WTC11 (cell line): ENCODE measurements around the gene LYZL2.
"Not testable (repeated sequence)": the region's sequence is repeated elsewhere in the genome, so short reads cannot be mapped to it uniquely, and the experiment has no call there.

ENCODE experiments used
- ATF3 ChIP-seq: sonication (generic); formaldehyde crosslinking; conservative IDR thresholded peaks from 2 replicates; pipeline ENCODE4 v1.8.1; 2022; ENCODE audit warnings: mild to moderate bottlenecking, missing genetic modification reagents
- CREB1 ChIP-seq: sonication (generic); formaldehyde crosslinking; IDR thresholded peaks from 2 replicates; pipeline ENCODE4 v1.8.0; 2023; ENCODE audit warnings: mild to moderate bottlenecking, missing genetic modification reagents
- CTCF ChIP-seq: fragments of 200-600 bp; IDR thresholded peaks from 2 replicates; pipeline ENCODE4 v1.8.0; 2022; ENCODE audit warnings: antibody characterized with exemption
- FOXP1 ChIP-seq: sonication (generic); formaldehyde crosslinking; IDR thresholded peaks from 2 replicates; pipeline ENCODE4 v1.8.0; 2022; ENCODE audit warnings: missing genetic modification reagents, mild to moderate bottlenecking, moderate library complexity, borderline replicate concordance
- GABPB1 ChIP-seq: sonication (generic); formaldehyde crosslinking; IDR thresholded peaks from 2 replicates; pipeline ENCODE4 v1.8.1; 2023; ENCODE audit warnings: mild to moderate bottlenecking, missing genetic modification reagents
- IRF1 ChIP-seq: sonication (generic); formaldehyde crosslinking; IDR thresholded peaks from 2 replicates; pipeline ENCODE4 v1.8.0; 2023; ENCODE audit warnings: missing genetic modification reagents
- JUN ChIP-seq: sonication (generic); formaldehyde crosslinking; IDR thresholded peaks from 2 replicates; pipeline ENCODE4 v1.8.0; 2023; ENCODE audit warnings: mild to moderate bottlenecking, missing genetic modification reagents
- NR3C1 ChIP-seq: sonication (generic); formaldehyde crosslinking; conservative IDR thresholded peaks from 2 replicates; pipeline ENCODE4 v1.8.1; 2023; ENCODE audit warnings: low read depth, mild to moderate bottlenecking, missing genetic modification reagents
- USF2 ChIP-seq: sonication (generic); formaldehyde crosslinking; IDR thresholded peaks from 2 replicates; pipeline ENCODE4 v1.8.1; 2023; ENCODE audit warnings: mild to moderate bottlenecking, missing genetic modification reagents, moderate library complexity
- ZMAT4 ChIP-seq: fragments of 250-450 bp; sonication (Bioruptor Pico); IDR thresholded peaks from 2 replicates; pipeline ENCODE4 v1.9.0; 2021; ENCODE audit warnings: mild to moderate bottlenecking

- TF ChIP-seq CTCF; FOXP1 (CRISPR knock-in tag); CREB1 (CRISPR knock-in tag); GABPB1 (CRISPR knock-in tag); USF2 (CRISPR knock-in tag); JUN (CRISPR knock-in tag); ZMAT4 (CRISPR knock-in tag); NR3C1 (CRISPR knock-in tag); IRF1 (CRISPR knock-in tag); ATF3 (CRISPR knock-in tag): not testable (repeated sequence)
Observed at GRCh38 chr10:30655001-30655400, 25.4 kb upstream of the LYZL2 start.
